NCI-H2227 treated with DMSO at 0.1 percent for 48 hours (cell line): ENCODE measurements around the gene ZNF69.
"Not testable (repeated sequence)": the region's sequence is repeated elsewhere in the genome, so short reads cannot be mapped to it uniquely, and the experiment has no call there.

ENCODE experiments used
- DNase-seq: peaks from one replicate; lab custom pipeline; 2025; lab: John Stamatoyannopoulos, UW

Gene ZNF69

DNA sequence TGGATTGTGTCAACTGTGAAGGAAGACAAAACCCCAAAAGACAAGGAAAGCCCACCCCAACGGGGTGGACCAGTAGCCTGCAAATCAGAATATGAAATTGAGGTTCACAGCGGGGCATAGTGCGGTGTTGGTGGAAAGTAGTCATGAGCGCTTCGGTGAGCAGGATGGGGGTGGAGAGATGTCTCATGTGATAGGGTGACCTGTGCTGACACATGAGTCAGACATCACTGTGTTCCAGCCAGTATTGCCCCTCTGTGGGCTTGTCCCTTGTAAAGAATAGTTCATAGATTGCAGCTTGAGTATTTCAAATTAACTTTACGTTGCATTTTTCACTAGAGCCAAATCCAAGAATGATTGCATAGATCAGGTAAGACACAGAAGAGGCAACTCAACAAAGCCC, 7.3 kb downstream of the ZNF69 start:
- no peak for DNase-seq

GRCh38 chr19:11902228-11902627, 14.6 kb downstream of the ZNF69 start:
- DNase-seq = no peak

DNA sequence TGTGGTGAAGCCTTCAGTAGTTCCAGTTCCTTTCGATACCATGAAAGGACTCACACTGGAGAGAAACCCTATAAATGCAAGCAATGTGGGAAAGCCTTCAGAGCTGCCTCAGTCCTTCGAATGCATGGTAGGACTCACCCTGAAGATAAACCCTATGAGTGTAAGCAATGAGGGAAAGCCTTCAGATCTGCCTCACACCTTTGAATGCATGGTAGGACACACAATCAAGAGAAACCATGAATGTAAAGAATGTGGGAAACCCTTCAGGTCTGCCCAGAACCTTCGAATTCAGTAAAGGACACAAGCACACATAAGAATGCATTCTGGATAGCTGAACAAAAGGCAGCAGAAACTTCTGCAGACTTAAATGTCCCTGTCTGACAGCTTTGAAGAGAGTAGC, 18.3 kb downstream of the ZNF69 start:
- DNase-seq = no peak

DNA sequence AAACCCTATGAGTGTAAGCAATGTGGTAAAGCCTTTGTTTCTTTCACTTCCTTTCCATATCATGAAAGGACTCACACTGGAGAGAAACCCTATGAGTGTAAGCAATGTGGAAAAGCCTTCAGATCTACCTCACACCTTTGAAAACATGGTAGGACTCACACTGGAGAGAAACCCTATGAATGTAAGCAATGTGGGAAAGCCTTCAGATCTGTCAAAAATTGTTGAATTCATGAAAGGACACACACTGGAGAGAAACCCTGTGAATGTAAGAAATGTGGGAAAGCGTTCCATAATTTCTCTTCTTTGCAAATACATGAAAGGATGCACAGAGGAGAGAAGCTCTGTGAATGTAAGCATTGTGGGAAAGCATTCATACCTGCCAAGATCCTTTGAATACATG, 24.4 kb downstream of the ZNF69 start:
- DNase-seq = not testable (repeated sequence)

DNA sequence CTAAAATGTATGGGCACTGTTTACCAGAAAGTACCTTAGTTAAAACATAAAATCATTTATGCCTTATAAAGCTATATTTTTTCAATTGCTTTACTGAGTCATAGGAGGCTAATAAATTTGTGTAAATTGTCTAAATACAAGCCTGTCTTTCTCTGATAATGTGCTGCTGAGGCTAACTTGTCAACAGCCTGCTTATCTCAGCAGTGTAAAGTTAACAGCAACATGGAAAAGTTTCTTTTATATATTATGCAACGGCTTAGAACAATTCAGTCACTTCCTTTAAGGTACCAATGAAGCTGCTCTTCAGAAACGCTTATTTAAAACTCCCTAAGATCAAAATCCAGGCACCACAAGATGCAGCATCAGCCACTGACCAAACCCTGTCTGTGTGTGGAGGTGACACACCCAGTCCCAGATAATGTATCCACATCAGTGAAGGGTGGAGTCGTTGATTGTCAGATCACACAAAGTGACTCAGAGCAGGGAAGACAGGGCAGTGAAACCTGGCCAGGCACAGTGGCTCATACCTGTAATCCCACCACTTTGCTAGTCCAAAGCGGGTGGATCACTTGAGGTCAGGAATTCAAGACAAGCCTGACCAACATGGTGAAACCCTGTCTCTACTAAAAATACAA, 27.0 kb downstream of the ZNF69 start:
- DNase-seq = not testable (repeated sequence)

- peak; percentile 11 for DNase-seq
These were observed 34.4 kb downstream of the ZNF69 start for GRCh38 chr19:11921852-11922495.

DNA sequence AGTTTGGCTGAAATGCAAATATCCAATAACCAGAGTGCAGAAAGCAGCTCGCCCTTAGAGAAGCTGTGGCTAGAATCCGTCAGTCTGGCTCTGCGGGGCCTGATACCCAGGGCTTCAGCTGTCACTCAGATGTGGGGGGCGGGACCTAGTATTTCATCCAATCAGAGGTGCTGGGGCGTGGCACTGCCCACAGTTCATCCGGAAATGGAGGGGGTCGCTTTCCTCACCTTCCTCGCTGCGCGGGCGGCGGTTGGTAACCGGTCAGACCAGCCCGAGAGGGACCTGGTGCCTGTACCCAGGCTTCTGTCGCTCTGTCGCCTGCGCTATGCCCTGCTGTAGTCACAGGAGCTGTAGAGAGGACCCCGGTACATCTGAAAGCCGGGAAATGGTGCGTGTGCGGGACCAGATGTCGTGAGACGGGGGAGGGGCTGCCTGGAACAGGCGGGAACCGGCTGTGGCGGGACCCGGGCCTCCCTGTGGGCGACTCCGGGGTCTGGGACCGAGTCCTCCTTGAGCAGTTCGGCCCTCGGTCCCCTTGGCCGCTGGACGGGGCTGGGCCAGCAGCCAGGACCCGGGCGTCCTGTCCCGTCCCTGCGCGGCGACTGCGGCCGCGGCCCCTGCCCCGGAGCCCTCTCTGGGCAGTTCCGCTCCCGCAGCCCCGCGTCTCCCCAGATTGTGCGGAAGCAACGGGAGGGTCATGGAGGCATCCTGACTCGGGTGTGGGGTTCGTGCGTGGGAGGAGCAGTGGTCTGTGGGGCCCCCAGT, 37.5 kb downstream of the ZNF69 start, which contains the start of gene ZNF700:
Gene ZNF700, plus strand, starts transcription at position 222 of the 765 bp plus-strand sequence. Its CDS starts 104 bp downstream, at position 326.
- DNase-seq = peak; percentile 77

GRCh38 chr19:11925651-11926187, 38.1 kb downstream of the ZNF69 start:
- DNase-seq = not testable (repeated sequence)

DNA sequence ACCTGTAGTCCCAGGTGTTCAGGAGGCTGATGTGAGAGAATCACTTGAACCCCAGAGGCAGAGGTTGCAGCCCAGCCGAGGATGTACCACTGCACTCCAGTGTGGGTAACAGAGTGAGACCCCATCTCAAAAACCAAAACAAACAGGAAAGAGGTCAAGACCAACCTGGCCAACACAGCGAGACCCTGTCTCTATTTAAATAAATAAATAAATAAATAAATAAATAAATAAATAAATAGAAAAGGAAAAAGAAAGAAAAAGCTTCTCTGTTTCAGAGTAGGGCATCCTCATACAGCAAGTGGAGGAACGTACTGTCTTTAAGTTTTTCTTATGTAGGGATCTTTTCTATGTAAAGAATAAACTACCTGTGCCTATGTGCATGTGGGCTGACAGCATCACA, 39.6 kb downstream of the ZNF69 start:
- DNase-seq = no peak

DNA sequence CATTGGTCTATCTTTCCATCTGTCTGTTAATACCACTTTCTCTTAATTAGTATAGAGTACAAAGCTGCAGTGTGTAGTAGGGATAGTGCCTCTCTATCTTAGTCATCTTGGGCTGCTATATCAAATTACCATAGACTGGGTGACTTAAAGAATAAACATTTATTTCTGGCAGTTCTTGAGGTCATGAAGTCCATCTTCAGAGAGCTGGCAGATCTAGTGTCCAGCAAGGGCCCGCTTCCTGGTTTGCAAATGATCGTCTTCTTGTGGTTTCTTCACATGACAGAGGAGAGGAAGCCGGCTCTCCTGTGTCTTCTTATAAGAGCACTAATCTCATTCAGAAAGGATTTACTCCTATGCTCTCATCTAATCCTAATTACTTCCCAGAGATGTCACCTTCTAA, 43.5 kb downstream of the ZNF69 start:
- no peak for DNase-seq

DNA sequence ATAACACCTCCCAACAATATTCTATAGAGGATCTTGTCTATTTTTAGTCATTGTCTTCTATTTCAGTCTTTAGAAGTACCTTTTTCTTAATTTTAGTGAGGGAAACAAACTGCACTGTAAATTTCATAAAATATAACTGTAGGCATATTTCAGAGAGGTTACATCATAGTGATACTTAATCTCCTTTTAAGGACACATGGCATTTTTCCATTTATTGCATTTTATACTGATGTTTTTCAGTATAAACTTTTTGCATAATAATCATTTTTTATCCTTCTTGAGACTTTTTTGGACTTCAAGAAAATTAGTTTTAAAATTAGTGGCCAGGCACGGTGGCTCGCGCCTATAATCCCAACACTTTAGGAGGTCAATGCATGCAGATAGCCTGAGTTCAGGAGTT, 43.9 kb downstream of the ZNF69 start:
- DNase-seq = no peak

- DNase-seq = not testable (repeated sequence)
These were observed 48.2 kb downstream of the ZNF69 start for GRCh38 chr19:11935829-11936228.

GRCh38 chr19:11938383-11938782, 50.8 kb downstream of the ZNF69 start:
- not testable (repeated sequence) for DNase-seq

DNA sequence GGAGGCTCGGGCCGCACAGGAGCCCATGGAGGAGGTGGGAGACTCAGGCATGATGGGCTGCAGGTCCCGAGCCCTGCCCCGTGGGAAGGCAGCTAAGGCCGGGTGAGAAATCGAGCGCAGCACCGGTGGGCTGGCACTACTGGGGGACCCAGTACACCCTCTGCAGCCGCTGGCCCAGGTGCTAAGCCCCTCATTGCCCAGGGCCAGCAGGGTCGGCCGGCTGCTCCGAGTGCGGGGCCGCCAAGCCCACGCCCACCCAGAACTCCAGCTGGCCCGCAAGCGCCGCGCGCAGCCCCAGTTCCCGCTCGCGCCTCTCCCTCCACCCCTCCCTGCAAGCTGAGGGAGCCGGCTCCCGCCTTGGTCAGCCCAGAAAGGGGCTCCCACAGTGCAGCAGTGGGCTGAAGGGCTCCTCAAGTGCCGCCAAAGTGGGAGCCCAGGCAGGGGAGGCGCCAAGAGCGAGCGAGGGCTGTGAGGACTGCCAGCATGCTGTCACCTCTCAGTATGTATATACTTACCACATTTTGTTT, 53.8 kb downstream of the ZNF69 start:
- not testable (repeated sequence) for DNase-seq

DNA sequence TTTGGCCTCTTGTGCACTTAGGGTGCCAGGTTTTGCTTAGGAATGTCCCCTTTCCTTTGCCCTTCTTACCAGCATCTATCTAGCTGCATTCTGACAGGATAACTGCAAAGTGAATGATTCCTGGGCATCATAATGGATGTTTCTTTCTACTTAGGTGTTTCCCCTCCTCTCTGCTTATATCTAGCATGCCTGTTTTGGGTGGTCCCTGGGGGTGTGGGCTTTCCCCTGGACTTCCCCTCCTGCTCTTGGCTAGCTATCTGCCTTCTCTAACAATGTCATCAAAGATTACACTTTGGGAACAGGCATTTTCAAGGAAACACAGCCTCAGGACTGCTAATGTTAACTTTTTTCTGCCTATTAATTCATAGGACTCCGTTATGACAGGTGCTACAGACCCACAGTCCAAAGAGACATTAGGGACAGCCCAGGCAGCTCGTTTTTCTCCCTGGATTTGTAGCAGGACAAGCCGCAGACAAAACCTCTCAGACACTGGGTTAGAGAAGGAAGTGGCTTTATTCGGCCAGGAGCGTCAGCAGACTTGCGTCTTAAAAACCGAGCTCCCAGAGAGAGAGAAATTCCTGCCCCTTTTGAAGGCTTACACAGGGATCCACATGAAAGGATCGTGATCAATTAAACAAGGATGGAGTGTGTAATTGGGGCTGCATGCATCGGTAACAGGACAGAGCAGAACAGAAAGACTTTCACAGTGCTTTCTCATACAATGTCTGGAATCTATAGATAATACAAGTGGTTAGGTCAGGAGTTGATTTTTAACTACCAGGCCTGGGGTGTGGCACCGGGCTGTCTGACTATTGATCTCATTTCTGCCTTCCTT, 54.6 kb downstream of the ZNF69 start:
- no peak for DNase-seq

GRCh38 chr19:11942843-11943108, 55.2 kb downstream of the ZNF69 start:
- no peak for DNase-seq

DNA sequence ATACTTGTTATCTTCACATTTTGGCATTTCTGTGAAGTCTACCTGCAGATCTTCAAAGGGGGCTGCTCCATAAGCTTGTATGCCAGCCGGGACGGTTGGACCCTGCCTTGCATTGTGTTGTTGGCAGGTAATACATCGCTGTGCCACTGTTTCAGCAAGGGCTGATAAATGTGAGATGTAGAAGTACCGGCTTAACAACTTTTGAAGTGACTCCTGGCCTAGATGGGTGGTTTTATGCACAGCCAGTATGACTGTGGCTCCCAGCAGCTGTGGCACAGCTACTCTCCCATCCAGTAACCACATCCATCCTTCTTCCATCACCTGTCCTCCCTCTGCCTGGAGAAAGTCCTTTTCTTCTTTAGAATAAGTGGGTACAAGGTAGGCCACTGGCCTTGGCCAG, 57.1 kb downstream of the ZNF69 start:
- DNase-seq = no peak

DNA sequence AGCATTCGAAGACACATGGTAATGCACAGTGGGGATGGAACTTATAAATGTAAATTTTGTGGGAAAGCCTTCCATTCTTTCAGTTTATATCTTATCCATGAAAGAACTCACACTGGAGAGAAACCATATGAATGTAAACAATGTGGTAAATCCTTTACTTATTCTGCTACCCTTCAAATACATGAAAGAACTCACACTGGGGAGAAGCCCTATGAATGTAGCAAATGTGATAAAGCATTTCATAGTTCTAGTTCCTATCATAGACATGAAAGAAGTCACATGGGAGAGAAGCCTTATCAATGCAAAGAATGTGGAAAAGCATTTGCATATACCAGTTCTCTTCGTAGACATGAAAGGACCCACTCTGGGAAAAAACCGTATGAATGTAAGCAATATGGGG, 61.1 kb downstream of the ZNF69 start:
- DNase-seq = no peak

- no peak for DNase-seq
These were observed 61.6 kb downstream of the ZNF69 start for GRCh38 chr19:11949201-11949600.

- DNase-seq = not testable (repeated sequence)
These were observed 62.1 kb downstream of the ZNF69 start for GRCh38 chr19:11949614-11950080.

- DNase-seq = no peak
These were observed 62.7 kb downstream of the ZNF69 start for GRCh38 chr19:11950312-11950711.
